Glutamatergic neuron (in vitro differentiated cells): ENCODE data around the gene PLEKHA1. TPM values are rescaled to one million over a fixed set of nuclear protein-coding genes. Genes with fewer than 3 reads are reported as not detected.

Source experiments
- DNase-seq: peaks from one replicate; pipeline ENCODE4 v3.0.0; 2022
- H3K27ac Mint-ChIP-seq: one replicate; pipeline ENCODE4 v1.8.0; 2020; ENCODE audit warnings: mild to moderate bottlenecking, mixed read lengths, inconsistent platforms; ENCODE audit not compliant: unreplicated experiment
- H3K27me3 Mint-ChIP-seq: one replicate; pipeline ENCODE4 v1.8.0; 2020; ENCODE audit warnings: mild to moderate bottlenecking, moderate library complexity, mixed read lengths, inconsistent platforms; ENCODE audit not compliant: unreplicated experiment
- H3K36me3 Mint-ChIP-seq: one replicate; pipeline ENCODE4 v1.8.0; 2020; ENCODE audit warnings: mild to moderate bottlenecking, mixed read lengths, inconsistent platforms; ENCODE audit not compliant: unreplicated experiment
- H3K4me1 Mint-ChIP-seq: one replicate; pipeline ENCODE4 v1.8.0; 2020; ENCODE audit warnings: mild to moderate bottlenecking, low read depth, mixed read lengths, inconsistent platforms; ENCODE audit not compliant: unreplicated experiment
- H3K4me3 Mint-ChIP-seq: one replicate; pipeline ENCODE4 v1.8.0; 2020; ENCODE audit warnings: mild to moderate bottlenecking, mixed read lengths, inconsistent platforms; ENCODE audit not compliant: unreplicated experiment
- H3K9me3 Mint-ChIP-seq: one replicate; pipeline ENCODE4 v1.8.0; 2020; ENCODE audit warnings: mild to moderate bottlenecking, moderate library complexity, mixed read lengths, inconsistent platforms; ENCODE audit not compliant: unreplicated experiment
- CTCF ChIP-seq: fragments of 200-600 bp; sonication (generic); IDR thresholded peaks from one replicate; pipeline ENCODE4 v1.5.0; 2021; ENCODE audit not compliant: partially characterized antibody, unreplicated experiment
- total RNA-seq: library from RNA; stranded (reverse); fragmentation: NEBNext Ultra II Directional; extraction: Animal tissue kit (Norgen Biotek cat#: 25700); gene quantifications from one replicate; pipeline ENCODE4 v1.2.1, GENCODE V29; 2021; ENCODE audit not compliant: unreplicated experiment

PLEKHA1 gene
- total RNA-seq, 1 donor from 2014 or later: 31.4 TPM

GRCh38 chr10:122336332-122336731 is 38.2 kb upstream of the PLEKHA1 start:
- no peak for TF ChIP-seq CTCF
- Mint-ChIP-seq H3K27ac (no peak overlapping the region), H3K4me1 (no peaks in the 10 kb centered on the region), H3K36me3 (no peaks in the 10 kb centered on the region), H3K9me3 (no peaks in the 10 kb centered on the region), H3K27me3 (peaks cover 2% of the 10 kb centered on the region), H3K4me3 (no peak overlapping the region)
- DNase-seq: no peak

- no peaks in the 10 kb centered on the region for H3K36me3 Mint-ChIP-seq
- no peak overlapping the region for H3K4me3 Mint-ChIP-seq
- no peaks in the 10 kb centered on the region for H3K9me3 Mint-ChIP-seq
- H3K4me1 Mint-ChIP-seq: no peaks in the 10 kb centered on the region
- H3K27me3 Mint-ChIP-seq: peaks cover 2% of the 10 kb centered on the region
- DNase-seq: no peak
- no peak for TF ChIP-seq CTCF
- H3K27ac Mint-ChIP-seq: no peak overlapping the region
These were observed 37.5 kb upstream of the PLEKHA1 start for GRCh38 chr10:122336961-122337360.

- no peaks in the 10 kb centered on the region for H3K36me3 Mint-ChIP-seq
- H3K27ac Mint-ChIP-seq: no peak overlapping the region
- no peak for DNase-seq
- H3K27me3 Mint-ChIP-seq: no peaks in the 10 kb centered on the region
- no peak for TF ChIP-seq CTCF
- no peaks in the 10 kb centered on the region for H3K9me3 Mint-ChIP-seq
- H3K4me3 Mint-ChIP-seq: no peak overlapping the region
- H3K4me1 Mint-ChIP-seq: peaks cover 2% of the 10 kb centered on the region
These were observed 35.7 kb upstream of the PLEKHA1 start for GRCh38 chr10:122338609-122339441.

- DNase-seq: no peak
- H3K36me3 Mint-ChIP-seq: peaks cover 15% of the 10 kb centered on the region
- no peak overlapping the region for H3K4me3 Mint-ChIP-seq
- no peaks in the 10 kb centered on the region for H3K9me3 Mint-ChIP-seq
- peaks cover 2% of the 10 kb centered on the region for H3K4me1 Mint-ChIP-seq
- no peak for TF ChIP-seq CTCF
- no peak overlapping the region for H3K27ac Mint-ChIP-seq
- peaks cover 3% of the 10 kb centered on the region for H3K27me3 Mint-ChIP-seq
These were observed 33.2 kb upstream of the PLEKHA1 start for GRCh38 chr10:122341141-122341810.
